Activated CD4-positive, CD25-positive, alpha-beta regulatory T cell (primary cell): ENCODE results near the gene GALNS.

Source experiments
- DNase-seq, 4 experiments: peaks; one replicate each; lab custom pipeline; 2025; lab: John Stamatoyannopoulos, UW

The GALNS gene

GRCh38 chr16:88876942-88877526 lies 20.3 kb upstream of the GALNS start:
- DNase-seq: no peak

GRCh38 chr16:88875703-88876234 lies 19.0 kb upstream of the GALNS start:
- DNase-seq: no peak

- DNase-seq: no peak
Observed at GRCh38 chr16:88874938-88875599, 18.3 kb upstream of the GALNS start.

GRCh38 chr16:88872650-88873331 lies 16.0 kb upstream of the GALNS start:
- no peak for DNase-seq

- no peak for DNase-seq
Observed at GRCh38 chr16:88871730-88872416, 15.1 kb upstream of the GALNS start.

- no peak for DNase-seq
Observed at GRCh38 chr16:88871349-88871702, 14.6 kb upstream of the GALNS start.

GRCh38 chr16:88870608-88871348 lies 14.0 kb upstream of the GALNS start:
- no peak for DNase-seq

- no peak for DNase-seq
Observed at GRCh38 chr16:88869673-88869980, 12.9 kb upstream of the GALNS start.

- no peak for DNase-seq
Observed at GRCh38 chr16:88868974-88869672, 12.4 kb upstream of the GALNS start.

- DNase-seq: no peak
Observed at GRCh38 chr16:88867581-88868246, 11.0 kb upstream of the GALNS start.

GRCh38 chr16:88866151-88866920 lies 9.6 kb upstream of the GALNS start, which contains the start of gene PABPN1L:
Gene PABPN1L (minus strand): TSS chr16:88866660. CDS start chr16:88866606, 54 bp downstream.
- no peak for DNase-seq

- no peak for DNase-seq
Observed at GRCh38 chr16:88865742-88866141, 9.0 kb upstream of the GALNS start.

GRCh38 chr16:88865310-88865709 lies 8.6 kb upstream of the GALNS start:
- no peak for DNase-seq

- DNase-seq: no peak
Observed at GRCh38 chr16:88864521-88864920, 7.8 kb upstream of the GALNS start.

GRCh38 chr16:88864099-88864498 lies 7.4 kb upstream of the GALNS start:
- no peak for DNase-seq

- DNase-seq: no peak
Observed at GRCh38 chr16:88863426-88863825, 6.7 kb upstream of the GALNS start.

- DNase-seq: no peak
Observed at GRCh38 chr16:88862968-88863367, 6.2 kb upstream of the GALNS start.

- no peak for DNase-seq
Observed at GRCh38 chr16:88861359-88861758, 4.6 kb upstream of the GALNS start.

- DNase-seq: no peak
Observed at GRCh38 chr16:88859381-88860091, 2.8 kb upstream of the GALNS start.
